Cerebellar nuclear complex (tissue), 1 donor: ENCODE results near the gene AKAP10.
"Not testable (repeated sequence)": the region's sequence is repeated elsewhere in the genome, so short reads cannot be mapped to it uniquely, and the experiment has no call there.

Experiments
- DNase-seq, 2 experiments: peaks; one replicate each; lab custom pipeline; 2025; lab: John Stamatoyannopoulos, UW

AKAP10 gene

DNA sequence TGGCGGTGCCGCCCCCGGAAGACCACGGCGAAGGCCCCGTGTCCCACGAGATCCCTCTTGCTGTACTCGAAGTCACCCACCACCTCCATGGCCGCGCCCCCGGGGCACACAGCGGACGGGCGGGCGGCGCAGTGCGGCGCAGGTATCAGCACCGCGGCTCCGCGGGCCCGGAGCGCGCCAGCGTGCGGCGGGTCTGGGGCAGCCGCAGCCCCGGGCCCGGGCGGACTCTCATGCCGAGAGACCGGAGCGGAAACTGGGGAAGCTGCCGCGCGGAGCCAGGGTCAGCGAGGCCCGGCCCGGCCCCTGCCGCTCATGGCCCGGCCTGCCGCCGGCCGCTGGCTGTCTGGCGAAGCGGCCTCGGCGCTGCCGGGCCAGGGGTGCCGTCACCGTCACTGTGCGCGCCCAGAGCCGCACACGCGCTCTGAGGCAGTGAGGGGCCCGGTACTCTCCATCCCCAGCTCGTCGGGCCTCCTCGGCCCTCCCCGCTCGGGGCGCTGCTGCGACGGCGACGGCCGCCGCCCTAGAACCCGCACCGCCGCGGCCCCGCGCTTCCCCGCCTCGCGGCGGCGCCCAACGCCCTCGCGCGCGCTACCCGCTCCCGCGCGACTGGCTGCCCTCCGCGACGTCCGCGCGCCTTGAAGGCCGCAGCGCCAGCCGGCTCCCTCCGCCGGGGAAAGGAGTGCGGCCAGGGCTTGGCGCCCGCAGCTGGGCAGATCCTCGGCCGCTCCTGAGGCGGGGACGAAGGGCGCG is 110.1 kb downstream of the AKAP10 start, which contains the start of gene ULK2:
ULK2 (minus strand) TSS at position 608 of the 750 bp plus-strand sequence; CDS start at position 89, 519 bp downstream.
- peak in 1 of 2 experiments; percentile 40 for DNase-seq

DNA sequence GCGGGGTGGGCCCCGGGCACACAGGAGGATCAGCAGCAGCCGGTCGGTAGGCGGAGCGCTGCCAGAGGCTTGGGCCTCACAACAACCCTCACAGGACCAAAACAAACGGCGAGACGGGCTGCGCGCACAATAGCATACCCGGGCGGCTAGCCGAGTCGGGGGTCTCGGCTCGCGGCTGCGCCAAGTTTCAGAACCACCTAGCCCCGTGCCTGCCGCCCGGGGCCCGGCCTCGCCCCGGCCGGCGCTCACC is 110.6 kb downstream of the AKAP10 start:
- peak in 1 of 2 experiments; percentile 19 for DNase-seq

DNA sequence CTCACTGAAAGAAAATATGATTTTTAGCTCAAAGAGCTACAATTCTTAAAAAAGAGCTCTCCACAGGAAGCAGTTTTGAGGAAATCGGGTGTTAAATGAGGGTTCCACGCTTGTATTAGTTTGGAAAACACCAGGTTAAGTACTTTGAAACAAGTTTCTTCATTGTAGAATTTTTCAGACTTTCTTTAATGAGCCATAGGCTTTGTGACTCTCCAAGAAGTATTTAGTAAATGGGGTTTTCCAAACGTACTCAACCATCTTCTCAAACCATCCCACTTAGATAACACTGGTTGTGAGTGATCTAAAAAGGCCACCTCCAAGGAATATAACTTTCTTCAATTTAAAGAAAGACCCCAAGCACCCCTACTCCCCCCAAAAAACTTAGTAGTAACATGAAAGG is 112.6 kb downstream of the AKAP10 start:
- DNase-seq = no peak

DNA sequence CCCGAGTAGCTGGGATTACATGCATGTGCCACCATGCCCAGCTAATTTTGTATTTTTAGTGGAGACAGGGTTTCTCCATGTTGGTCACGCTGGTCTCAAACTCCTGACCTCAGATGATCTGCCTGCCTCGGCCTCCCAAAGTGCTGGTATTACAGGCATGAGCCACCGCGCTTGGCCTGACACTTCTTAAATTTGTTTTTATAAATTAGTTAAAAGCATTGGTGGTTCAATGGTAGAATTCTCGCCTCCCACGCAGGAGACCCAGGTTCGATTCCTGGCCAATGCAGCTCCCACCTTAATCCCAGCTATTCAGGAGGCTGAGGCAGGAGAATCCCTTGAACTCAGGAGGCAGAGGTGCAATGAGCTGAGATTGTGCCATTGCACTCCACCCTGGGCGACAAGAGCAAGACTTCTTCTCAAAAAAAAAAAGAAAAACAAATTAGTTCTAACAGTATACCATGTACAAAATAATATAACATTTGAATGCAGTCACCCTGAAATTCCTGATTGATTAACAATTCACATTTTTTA is 116.9 kb downstream of the AKAP10 start:
- DNase-seq = not testable (repeated sequence)

DNA sequence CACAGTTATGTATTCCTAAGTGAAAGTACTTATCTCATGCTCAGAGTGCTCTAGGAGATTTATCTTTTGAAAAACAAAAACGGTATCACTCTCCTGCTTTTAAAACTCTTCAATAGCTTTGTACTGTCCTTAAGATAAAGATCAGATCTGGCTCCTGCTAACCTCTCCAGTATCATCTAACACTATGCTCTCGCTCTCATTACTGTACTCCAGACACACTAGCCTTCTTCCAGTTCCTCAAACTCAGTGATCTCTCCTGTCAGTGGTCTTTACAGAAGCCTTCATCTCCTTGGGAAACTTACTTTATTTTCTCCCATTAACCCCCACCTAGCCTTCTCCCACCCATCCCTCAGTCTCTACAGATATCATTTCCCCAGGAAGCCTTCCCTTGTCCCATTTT is 120.0 kb downstream of the AKAP10 start:
- no peak for DNase-seq
